Upper lobe of left lung (tissue), 4 donors: ENCODE measurements around the gene GOLGA6L7.
"Not testable (repeated sequence)": the region's sequence is repeated elsewhere in the genome, so short reads cannot be mapped to it uniquely, and the experiment has no call there.

ENCODE experiments used
- CTCF ChIP-seq, 6 experiments: fragments of 450-650 bp in 4 of 6; fragments of 200-600 bp in 2 of 6; sonication (generic) in 2 of 6; IDR thresholded peaks; one replicate each; pipeline ENCODE4 v1.5.1; 2016 to 2019; ENCODE audit warnings: antibody characterized with exemption in 6 of 6
- EP300 ChIP-seq, 4 donors: sonication (generic); formaldehyde crosslinking; IDR thresholded peaks; one replicate each; pipeline ENCODE4 v1.5.1; 2017; ENCODE audit warnings: antibody characterized with exemption in 4 of 4, control low read depth in 2 of 4
- POLR2A ChIP-seq, 4 donors: fragments of 450-650 bp; IDR thresholded peaks; one replicate each; pipeline ENCODE4 v1.5.1; 2016 to 2017; ENCODE audit warnings: antibody characterized with exemption in 4 of 4, mild to moderate bottlenecking in 2 of 4

GRCh38 chr15:28798234-28798633 is 50.2 kb downstream of the GOLGA6L7 start:
- not testable (repeated sequence) for TF ChIP-seq EP300, POLR2A, CTCF (IDR thresholded peaks at IDR 0.05)
